Mesenchymal stem cell (in vitro differentiated cells and primary cell): ENCODE results near the gene SERGEF.

Source experiments
- DNase-seq: peaks from one replicate; pipeline ENCODE4 v3.0.0-alpha.2; 2013
- H2AFZ ChIP-seq: one replicate; pipeline ENCODE4 v1.6.1; 2013; ENCODE audit warnings: low read depth, mild to moderate bottlenecking, control low read depth, inconsistent platforms, low read length, moderate library complexity
- H2AK5ac ChIP-seq: 2 replicates; pipeline ENCODE4 v1.6.1; 2013; ENCODE audit warnings: low read length, moderate library complexity, mild to moderate bottlenecking, inconsistent platforms; ENCODE audit not compliant: severe bottlenecking
- H2BK120ac ChIP-seq: one replicate; pipeline ENCODE4 v1.6.1; 2013; ENCODE audit warnings: low read depth, mild to moderate bottlenecking, inconsistent platforms, low read length, moderate library complexity
- H2BK12ac ChIP-seq, 2 experiments: one replicate each; pipeline ENCODE4 v1.6.1; 2013; ENCODE audit warnings: inconsistent platforms in 2 of 2, low read length in 2 of 2, mild to moderate bottlenecking in 2 of 2, moderate library complexity in 2 of 2, control low read depth in 1 of 2
- H2BK15ac ChIP-seq: one replicate; pipeline ENCODE4 v1.6.1; 2013; ENCODE audit warnings: mild to moderate bottlenecking, low read depth, inconsistent platforms; ENCODE audit not compliant: poor library complexity, severe bottlenecking
- H2BK5ac ChIP-seq: 2 replicates; pipeline ENCODE4 v1.6.1; 2013; ENCODE audit warnings: low read depth, mild to moderate bottlenecking, low read length, control low read depth, inconsistent platforms; ENCODE audit not compliant: poor library complexity, severe bottlenecking
- H3K14ac ChIP-seq, 2 experiments: one replicate each; pipeline ENCODE4 v1.6.1; 2013; ENCODE audit warnings: inconsistent platforms in 2 of 2, low read length in 2 of 2, control low read depth in 1 of 2, mild to moderate bottlenecking in 1 of 2, moderate library complexity in 1 of 2
- H3K18ac ChIP-seq, 2 experiments: one replicate each; pipeline ENCODE4 v1.6.1; 2013; ENCODE audit warnings: inconsistent platforms in 2 of 2, low read length in 2 of 2, control low read depth in 1 of 2, low read depth in 1 of 2, mild to moderate bottlenecking in 1 of 2
- H3K23ac ChIP-seq, 2 experiments: one replicate each; pipeline ENCODE4 v1.6.1; 2013; ENCODE audit warnings: inconsistent platforms in 2 of 2, low read length in 2 of 2, mild to moderate bottlenecking in 2 of 2, moderate library complexity in 2 of 2, control low read depth in 1 of 2
- H3K27ac ChIP-seq: 2 replicates; pipeline ENCODE4 v1.5.1; 2013; ENCODE audit warnings: mild to moderate bottlenecking, moderate library complexity, low read length, control low read depth, inconsistent platforms; ENCODE audit not compliant: poor library complexity, severe bottlenecking
- H3K27me3 ChIP-seq, 2 experiments: 2 replicates each; pipeline versions ENCODE4 v1.6.1 to v1.7.0; 2013; ENCODE audit warnings: low read length in 2 of 2, mild to moderate bottlenecking in 2 of 2, moderate library complexity in 2 of 2, control low read depth in 1 of 2, inconsistent platforms in 1 of 2; ENCODE audit not compliant: control insufficient read depth in 1 of 2, insufficient read depth in 1 of 2
- H3K36me3 ChIP-seq, 2 experiments: 2 replicates each; pipeline versions ENCODE4 v1.6.1 to v1.7.0; 2013; ENCODE audit warnings: low read length in 2 of 2, control low read depth in 1 of 2, inconsistent platforms in 1 of 2, low read depth in 1 of 2, mild to moderate bottlenecking in 1 of 2; ENCODE audit not compliant: insufficient read depth in 2 of 2, control insufficient read depth in 1 of 2
- H3K4ac ChIP-seq, 2 experiments: one replicate each; pipeline ENCODE4 v1.6.1; 2013; ENCODE audit warnings: inconsistent platforms in 2 of 2, low read length in 2 of 2, mild to moderate bottlenecking in 2 of 2, moderate library complexity in 2 of 2, control low read depth in 1 of 2, low read depth in 1 of 2
- H3K4me1 ChIP-seq: 2 replicates; pipeline ENCODE4 v1.6.1; 2013; ENCODE audit warnings: low read depth, low read length, control low read depth; ENCODE audit not compliant: control insufficient read depth, insufficient read depth
- H3K4me2 ChIP-seq: 2 replicates; pipeline ENCODE4 v1.6.1; 2013; ENCODE audit warnings: low read length, mild to moderate bottlenecking, inconsistent platforms; ENCODE audit not compliant: poor library complexity, severe bottlenecking
- H3K4me3 ChIP-seq, 2 experiments: 2 replicates each; pipeline versions ENCODE4 v1.5.1 to v1.7.0; 2013; ENCODE audit warnings: low read length in 2 of 2, mild to moderate bottlenecking in 2 of 2, control low read depth in 1 of 2, low read depth in 1 of 2; ENCODE audit not compliant: insufficient read depth in 1 of 2
- H3K79me1 ChIP-seq: replicated peaks from 2 replicates; pipeline ENCODE4 v1.6.1; 2013; ENCODE audit warnings: mild to moderate bottlenecking, control low read depth, low read length, inconsistent platforms; ENCODE audit not compliant: poor library complexity, severe bottlenecking
- H3K9ac ChIP-seq: 2 replicates; pipeline ENCODE4 v1.7.0; 2013; ENCODE audit warnings: mild to moderate bottlenecking, low read length, moderate library complexity
- H3K9me3 ChIP-seq: 2 replicates; pipeline ENCODE4 v1.7.0; 2013; ENCODE audit warnings: mild to moderate bottlenecking, low read length; ENCODE audit not compliant: control insufficient read depth
- H4K8ac ChIP-seq: one replicate; pipeline ENCODE4 v1.6.1; 2013; ENCODE audit warnings: inconsistent platforms, mild to moderate bottlenecking, low read length, moderate library complexity
- H4K91ac ChIP-seq: one replicate; pipeline ENCODE4 v1.6.1; 2013; ENCODE audit warnings: mild to moderate bottlenecking, low read length, inconsistent platforms
- WGBS: methylation state at CpG from one replicate; pipeline ENCODE4 v1.1.7; 2013; ENCODE audit warnings: mixed read lengths; 5-methylcytosine and 5-hydroxymethylcytosine counted together

The SERGEF gene

GRCh38 chr11:17773674-17774073 lies 239.2 kb downstream of the SERGEF start:
- Histone ChIP-seq H3K27me3 (peaks cover 0 to 12% of the 10 kb centered on the region in 2 experiments), H4K91ac (no peak overlapping the region), H2BK15ac (no peak overlapping the region), H3K36me3 (no peaks in the 10 kb centered on the region), H4K8ac (no peak overlapping the region), H3K9ac (no peak overlapping the region), H3K23ac (no peak overlapping the region), H3K4me1 (no peaks in the 10 kb centered on the region), H2BK120ac (no peak overlapping the region), H2AK5ac (no peak overlapping the region), H3K9me3 (no peaks in the 10 kb centered on the region), H3K14ac (no peak overlapping the region), H3K79me1 (no peaks in the 10 kb centered on the region), H3K4me2 (no peak overlapping the region), H3K4ac (no peak overlapping the region), H2BK12ac (no peak overlapping the region), H2AFZ (no peak overlapping the region), H3K4me3 (no peak overlapping the region), H3K18ac (no peak overlapping the region), H2BK5ac (no peak overlapping the region), H3K27ac (no peak overlapping the region)
- WGBS, result 90% methylated on average over 6 of the region's 6 CpGs
- DNase-seq, result no peak

DNA sequence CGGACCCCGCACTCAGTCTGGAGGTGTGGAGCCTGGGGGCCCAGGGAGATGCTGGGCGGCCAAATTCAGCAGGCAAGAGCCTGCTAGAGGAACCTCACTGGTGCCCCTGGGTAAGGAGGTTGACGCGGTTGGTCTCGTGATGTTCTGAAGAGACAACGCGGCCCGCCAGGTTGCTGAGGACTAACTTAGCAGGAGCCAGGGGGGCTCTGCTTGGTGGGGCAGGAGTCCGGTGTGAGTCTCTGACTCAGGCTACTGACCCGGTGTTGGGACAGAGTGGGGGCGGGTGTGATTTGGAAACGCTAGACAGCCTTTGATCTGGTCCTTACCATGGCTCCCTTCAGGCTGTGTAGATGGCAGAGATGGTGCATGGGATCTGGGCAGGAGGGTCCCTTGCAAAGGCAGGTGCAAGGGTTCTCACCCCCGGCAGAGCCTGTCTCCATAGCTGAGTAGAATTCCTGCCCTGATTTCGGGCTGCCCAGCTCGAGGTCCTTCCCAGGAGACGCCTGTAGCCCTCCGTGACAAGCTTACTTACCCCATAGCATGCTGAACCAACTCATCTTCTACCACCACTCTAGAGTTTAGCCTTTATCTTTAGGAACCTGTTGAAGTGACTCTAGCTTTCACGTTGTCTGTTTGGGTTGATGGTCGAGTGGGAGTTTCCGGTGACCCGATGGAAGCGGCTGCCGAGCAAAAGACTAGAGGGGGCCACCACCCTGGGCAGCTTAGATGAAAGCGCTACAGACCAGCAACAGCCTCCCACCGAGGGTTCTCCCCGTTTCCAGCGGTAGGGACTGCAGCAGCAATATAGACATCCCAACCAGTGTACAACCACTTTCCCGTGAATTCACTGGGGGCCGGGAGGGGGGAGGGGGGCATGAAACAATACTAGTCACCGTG lies 239.9 kb downstream of the SERGEF start:
- Histone ChIP-seq H2BK15ac (no peak overlapping the region), H3K9ac (no peak overlapping the region), H3K4ac (no peak overlapping the region), H2BK12ac (no peak overlapping the region), H3K79me1 (no peaks in the 10 kb centered on the region), H3K9me3 (no peaks in the 10 kb centered on the region), H3K27me3 (peaks cover 0 to 13% of the 10 kb centered on the region in 2 experiments), H2BK5ac (no peak overlapping the region), H3K36me3 (no peaks in the 10 kb centered on the region), H3K27ac (no peak overlapping the region), H3K4me2 (no peak overlapping the region), H4K91ac (no peak overlapping the region), H3K18ac (no peak overlapping the region), H3K4me1 (no peaks in the 10 kb centered on the region), H2AFZ (no peak overlapping the region), H2AK5ac (no peak overlapping the region), H3K14ac (no peak overlapping the region), H3K4me3 (no peak overlapping the region), H4K8ac (no peak overlapping the region), H3K23ac (no peak overlapping the region), H2BK120ac (no peak overlapping the region)
- 94% methylated on average over 29 of the region's 31 CpGs for WGBS
- no peak for DNase-seq

- Histone ChIP-seq H4K91ac (no peak overlapping the region), H4K8ac (no peak overlapping the region), H3K79me1 (no peaks in the 10 kb centered on the region), H3K4ac (no peak overlapping the region), H3K27ac (no peak overlapping the region), H2BK5ac (no peak overlapping the region), H3K23ac (no peak overlapping the region), H3K4me2 (no peak overlapping the region), H3K4me3 (no peak overlapping the region), H3K4me1 (no peaks in the 10 kb centered on the region), H2BK12ac (no peak overlapping the region), H3K9me3 (no peaks in the 10 kb centered on the region), H3K14ac (no peak overlapping the region), H3K9ac (no peak overlapping the region), H2BK120ac (no peak overlapping the region), H2AK5ac (no peak overlapping the region), H3K18ac (no peak overlapping the region), H2BK15ac (no peak overlapping the region), H3K36me3 (no peaks in the 10 kb centered on the region), H3K27me3 (peaks cover 0 to 13% of the 10 kb centered on the region in 2 experiments), H2AFZ (no peak overlapping the region)
- no peak for DNase-seq
- 94% methylated on average over 37 of the region's 37 CpGs for WGBS
Measured at GRCh38 chr11:17771841-17772401, 240.9 kb downstream of the SERGEF start.

GRCh38 chr11:17771415-17771814 lies 241.4 kb downstream of the SERGEF start:
- H3K79me1 ChIP-seq, result no peaks in the 10 kb centered on the region
- H4K91ac ChIP-seq, result no peak overlapping the region
- no peak overlapping the region for H2AFZ ChIP-seq
- H3K4me3 ChIP-seq, result no peak overlapping the region
- H3K4ac ChIP-seq, result no peak overlapping the region
- H2BK15ac ChIP-seq, result no peak overlapping the region
- H3K9ac ChIP-seq, result no peak overlapping the region
- no peak overlapping the region for H2BK12ac ChIP-seq
- H2BK5ac ChIP-seq, result no peak overlapping the region
- H3K27me3 ChIP-seq, result peaks cover under 1 to 13% of the 10 kb centered on the region in 2 experiments
- no peak overlapping the region for H3K14ac ChIP-seq
- H4K8ac ChIP-seq, result no peak overlapping the region
- H3K36me3 ChIP-seq, result no peaks in the 10 kb centered on the region
- no peaks in the 10 kb centered on the region for H3K4me1 ChIP-seq
- WGBS, result 84% methylated on average over 17 of the region's 17 CpGs
- H3K23ac ChIP-seq, result no peak overlapping the region
- no peaks in the 10 kb centered on the region for H3K9me3 ChIP-seq
- H3K4me2 ChIP-seq, result no peak overlapping the region
- no peak overlapping the region for H2AK5ac ChIP-seq
- DNase-seq, result no peak
- no peak overlapping the region for H3K27ac ChIP-seq
- no peak overlapping the region for H3K18ac ChIP-seq
- H2BK120ac ChIP-seq, result no peak overlapping the region
